Measurements from ENCODE around the gene CSRNP3. TPM values are rescaled to one million over a fixed set of nuclear protein-coding genes. Genes with fewer than 3 reads are reported as not detected.
A peak's percentile ranks its signal among the peaks of the same experiment; 100 is the strongest.

CSRNP3 gene
- 1.0 and 3.3 TPM in 2 replicates for total RNA-seq
- polyA plus RNA-seq (2012) = 0.54 TPM

GRCh38 chr2:165469417-165469816, at the start of gene CSRNP3:
CSRNP3 (plus strand) TSS chr2:165469698; CDS start chr2:165595066, 125,368 bp downstream.
- DNase-seq (ENCODE audit: low read depth) = peak; percentile 88

GRCh38 chr2:165420231-165420630, 49.3 kb upstream of the CSRNP3 start:
- peak; percentile 58 for DNase-seq (ENCODE audit: low read depth)

GRCh38 chr2:165423081-165423480, 46.4 kb upstream of the CSRNP3 start:
- DNase-seq (ENCODE audit: low read depth) = no peak

GRCh38 chr2:165425556-165425955, 43.9 kb upstream of the CSRNP3 start:
- DNase-seq (ENCODE audit: low read depth) = no peak

GRCh38 chr2:165427686-165428085, 41.8 kb upstream of the CSRNP3 start:
- DNase-seq (ENCODE audit: low read depth) = no peak

GRCh38 chr2:165428926-165429325, 40.6 kb upstream of the CSRNP3 start:
- DNase-seq (ENCODE audit: low read depth) = no peak

GRCh38 chr2:165431014-165431413, 38.5 kb upstream of the CSRNP3 start:
- no peak for DNase-seq (ENCODE audit: low read depth)

GRCh38 chr2:165432234-165432966, 37.1 kb upstream of the CSRNP3 start:
- DNase-seq (ENCODE audit: low read depth) = no peak

GRCh38 chr2:165434865-165435496, 34.5 kb upstream of the CSRNP3 start:
- no peak for DNase-seq (ENCODE audit: low read depth)

- no peak for DNase-seq (ENCODE audit: low read depth)
Measured at GRCh38 chr2:165435611-165436010, 33.9 kb upstream of the CSRNP3 start.

GRCh38 chr2:165436559-165436958, 32.9 kb upstream of the CSRNP3 start:
- no peak for DNase-seq (ENCODE audit: low read depth)

- peak; percentile 78 for DNase-seq (ENCODE audit: low read depth)
Measured at GRCh38 chr2:165440367-165440766, 29.1 kb upstream of the CSRNP3 start.

- DNase-seq (ENCODE audit: low read depth) = no peak
Measured at GRCh38 chr2:165443511-165443910, 26.0 kb upstream of the CSRNP3 start.

- DNase-seq (ENCODE audit: low read depth) = no peak
Measured at GRCh38 chr2:165448406-165448805, 21.1 kb upstream of the CSRNP3 start.

- DNase-seq (ENCODE audit: low read depth) = no peak
Measured at GRCh38 chr2:165450156-165450555, 19.3 kb upstream of the CSRNP3 start.

GRCh38 chr2:165452327-165452726, 17.2 kb upstream of the CSRNP3 start:
- DNase-seq (ENCODE audit: low read depth) = no peak

GRCh38 chr2:165453561-165454094, 15.9 kb upstream of the CSRNP3 start:
- DNase-seq (ENCODE audit: low read depth) = no peak

GRCh38 chr2:165454905-165455304, 14.6 kb upstream of the CSRNP3 start:
- no peak for DNase-seq (ENCODE audit: low read depth)

- DNase-seq (ENCODE audit: low read depth) = peak; percentile 40
Measured at GRCh38 chr2:165456027-165456426, 13.5 kb upstream of the CSRNP3 start.

- DNase-seq (ENCODE audit: low read depth) = no peak
Measured at GRCh38 chr2:165462443-165462842, 7.1 kb upstream of the CSRNP3 start.

- no peak for DNase-seq (ENCODE audit: low read depth)
Measured at GRCh38 chr2:165466386-165466785, 3.1 kb upstream of the CSRNP3 start.

- no peak for DNase-seq (ENCODE audit: low read depth)
Measured at GRCh38 chr2:165467921-165468320, 1.6 kb upstream of the CSRNP3 start.

GRCh38 chr2:165470361-165470760, 863 bp downstream of the CSRNP3 start:
- no peak for DNase-seq (ENCODE audit: low read depth)

Measured in myocyte (in vitro differentiated cells).